ENCODE measurements around the gene WHRN. TPM values are rescaled to one million over a fixed set of nuclear protein-coding genes. Genes with fewer than 3 reads are reported as not detected.

The WHRN gene
- total and polyA plus RNA-seq, 2 donors (not counting 1 experiment from before 2014, with no cell fraction given) = 19.4 to 95.7 TPM

DNA sequence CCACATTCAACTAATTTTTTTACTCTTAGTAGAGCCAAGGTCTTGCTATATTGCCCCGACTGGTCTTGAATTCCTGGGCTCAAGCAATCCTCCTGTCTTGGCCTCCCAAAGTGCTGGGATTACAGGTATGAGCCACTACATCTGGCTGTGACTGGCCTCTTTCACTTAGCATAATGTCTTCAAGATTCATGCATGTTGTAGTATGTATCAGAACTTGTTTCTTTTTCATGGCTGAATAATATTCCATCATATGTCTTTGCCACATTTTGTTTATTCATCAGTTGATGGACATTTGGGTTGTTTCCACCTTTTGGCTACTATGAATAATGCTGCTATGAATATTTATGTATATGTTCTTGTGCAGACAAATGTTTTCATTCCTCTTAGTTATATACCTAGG lies 12.8 kb upstream of the WHRN start:
- no peak overlapping the region for H3K4me3 Mint-ChIP-seq
- H3K4me3 ChIP-seq (ENCODE audit: control extremely low read depth in 1 of 5, extremely low read depth in 1 of 5, insufficient read depth in 1 of 5, low read depth in 2 of 5, low read length in 4 of 5) = no peak overlapping the region
- no peak overlapping the region for H3K27ac ChIP-seq (ENCODE audit: low read length in 2 of 2)
- H3K4me1 Mint-ChIP-seq = peaks cover 20% of the 10 kb centered on the region
- peaks cover 0 to 9% (median 1%) of the 10 kb centered on the region in 4 experiments for H3K27me3 ChIP-seq (replicated peaks in 1 of 4; ENCODE audit: control extremely low read depth in 1 of 4, control insufficient read depth in 3 of 4, insufficient read depth in 4 of 4, low read length in 3 of 4)
- H3K27me3 Mint-ChIP-seq = peaks cover 16% of the 10 kb centered on the region
- H3K9me3 ChIP-seq (ENCODE audit: control extremely low read depth in 1 of 3, control insufficient read depth in 2 of 3, insufficient read depth in 1 of 3, low read length in 2 of 3) = no peaks in the 10 kb centered on the region
- no peak for TF ChIP-seq EZH2 (IDR thresholded peaks at IDR 0.05; ENCODE audit: borderline replicate concordance, insufficient read depth, low read depth, low read length, poor library complexity, severe bottlenecking)
- no peaks in the 10 kb centered on the region for H3K36me3 ChIP-seq (replicated peaks in 1 of 2; ENCODE audit: control extremely low read depth in 1 of 2, control insufficient read depth in 1 of 2, extremely low read depth in 1 of 2, insufficient read depth in 2 of 2, low read length in 1 of 2)
- no peak for DNase-seq
- peak overlapping the region; percentile 64 for H3K27ac Mint-ChIP-seq
- H3K4me2 ChIP-seq (replicated peaks; ENCODE audit: low read depth, low read length, poor library complexity, severe bottlenecking) = peak overlapping the region; percentile 31
- no peaks in the 10 kb centered on the region for H3K79me2 ChIP-seq (ENCODE audit: control insufficient read depth, insufficient read depth, low read length)
- peak overlapping the region; percentile 70 for H2AFZ ChIP-seq (ENCODE audit: insufficient read depth, low read depth, low read length, poor library complexity, severe bottlenecking)
- POLR2A ChIA-PET = no interaction called here
- H4K20me1 ChIP-seq (ENCODE audit: control insufficient read depth, insufficient read depth, low read length, poor library complexity, severe bottlenecking) = no peaks in the 10 kb centered on the region
- no peaks in the 10 kb centered on the region for H3K9me3 Mint-ChIP-seq (ENCODE audit: insufficient read depth)
- intact Hi-C loops (cut with micrococcal nuclease) = no loop called here
- CTCF ChIA-PET = interaction anchor here (0.9 to 1.8 kb wide), 4 partner anchors 8 to 85 kb away, joined by 3 to 7 read pairs (median 4); no protein-coding TSS in a partner anchor
- WGBS (ENCODE audit: insufficient coverage) = no CpG with 5 or more reads among the region's 1 CpG
- H3K9ac ChIP-seq (ENCODE audit: low read length) = no peak overlapping the region
- no peak for ATAC-seq (ENCODE audit: low read depth)
- peaks cover 16 to 17% of the 10 kb centered on the region in 2 donors for H3K4me1 ChIP-seq (ENCODE audit: control insufficient read depth in 2 of 2, insufficient read depth in 2 of 2, low read length in 2 of 2)

DNA sequence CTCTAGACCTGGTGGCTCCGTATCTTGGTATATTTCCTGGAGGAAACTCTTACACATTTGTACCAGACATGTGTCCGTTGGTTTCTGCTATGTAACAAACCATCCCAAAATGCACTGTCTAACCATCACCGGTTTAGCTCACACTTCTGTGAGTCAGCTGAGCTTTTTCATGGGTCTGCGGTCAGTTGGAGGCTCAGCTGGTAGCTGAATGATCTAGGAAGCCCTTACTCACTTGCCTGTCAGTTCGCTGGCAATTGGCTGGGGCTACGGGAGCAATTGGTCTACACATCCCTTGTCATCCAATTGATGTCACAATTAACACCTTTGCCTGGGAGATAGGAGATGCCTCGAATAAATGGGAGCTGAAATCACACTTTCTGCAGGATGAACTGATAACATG lies 11.6 kb upstream of the WHRN start:
- H3K79me2 ChIP-seq (ENCODE audit: control insufficient read depth, insufficient read depth, low read length) = no peaks in the 10 kb centered on the region
- H3K4me2 ChIP-seq (replicated peaks; ENCODE audit: low read depth, low read length, poor library complexity, severe bottlenecking) = no peak overlapping the region
- H3K9me3 ChIP-seq (ENCODE audit: control extremely low read depth in 1 of 3, control insufficient read depth in 2 of 3, insufficient read depth in 1 of 3, low read length in 2 of 3) = no peaks in the 10 kb centered on the region
- peaks cover 18% of the 10 kb centered on the region in 2 donors for H3K4me1 ChIP-seq (ENCODE audit: control insufficient read depth in 2 of 2, insufficient read depth in 2 of 2, low read length in 2 of 2)
- Mint-ChIP-seq H3K27me3 (peaks cover 14% of the 10 kb centered on the region), H3K4me3 (no peak overlapping the region), H3K4me1 (peaks cover 22% of the 10 kb centered on the region), H3K27ac (no peak overlapping the region), H3K9me3 (ENCODE audit: insufficient read depth) (no peaks in the 10 kb centered on the region)
- intact Hi-C loops (cut with micrococcal nuclease) = no loop called here
- H3K9ac ChIP-seq (ENCODE audit: low read length) = no peak overlapping the region
- no peaks in the 10 kb centered on the region for H4K20me1 ChIP-seq (ENCODE audit: control insufficient read depth, insufficient read depth, low read length, poor library complexity, severe bottlenecking)
- no peak overlapping the region for H2AFZ ChIP-seq (ENCODE audit: insufficient read depth, low read depth, low read length, poor library complexity, severe bottlenecking)
- POLR2A ChIA-PET = no interaction called here
- H3K27ac ChIP-seq (ENCODE audit: low read length in 2 of 2) = no peak overlapping the region
- H3K36me3 ChIP-seq (replicated peaks in 1 of 2; ENCODE audit: control extremely low read depth in 1 of 2, control insufficient read depth in 1 of 2, extremely low read depth in 1 of 2, insufficient read depth in 2 of 2, low read length in 1 of 2) = no peaks in the 10 kb centered on the region
- no peak overlapping the region for H3K4me3 ChIP-seq (ENCODE audit: control extremely low read depth in 1 of 5, extremely low read depth in 1 of 5, insufficient read depth in 1 of 5, low read depth in 2 of 5, low read length in 4 of 5)
- TF ChIP-seq, protein P1, sequence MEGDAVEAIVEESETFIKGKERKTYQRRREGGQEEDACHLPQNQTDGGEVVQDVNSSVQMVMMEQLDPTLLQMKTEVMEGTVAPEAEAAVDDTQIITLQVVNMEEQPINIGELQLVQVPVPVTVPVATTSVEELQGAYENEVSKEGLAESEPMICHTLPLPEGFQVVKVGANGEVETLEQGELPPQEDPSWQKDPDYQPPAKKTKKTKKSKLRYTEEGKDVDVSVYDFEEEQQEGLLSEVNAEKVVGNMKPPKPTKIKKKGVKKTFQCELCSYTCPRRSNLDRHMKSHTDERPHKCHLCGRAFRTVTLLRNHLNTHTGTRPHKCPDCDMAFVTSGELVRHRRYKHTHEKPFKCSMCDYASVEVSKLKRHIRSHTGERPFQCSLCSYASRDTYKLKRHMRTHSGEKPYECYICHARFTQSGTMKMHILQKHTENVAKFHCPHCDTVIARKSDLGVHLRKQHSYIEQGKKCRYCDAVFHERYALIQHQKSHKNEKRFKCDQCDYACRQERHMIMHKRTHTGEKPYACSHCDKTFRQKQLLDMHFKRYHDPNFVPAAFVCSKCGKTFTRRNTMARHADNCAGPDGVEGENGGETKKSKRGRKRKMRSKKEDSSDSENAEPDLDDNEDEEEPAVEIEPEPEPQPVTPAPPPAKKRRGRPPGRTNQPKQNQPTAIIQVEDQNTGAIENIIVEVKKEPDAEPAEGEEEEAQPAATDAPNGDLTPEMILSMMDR (IDR thresholded peaks at IDR 0.05) = no peak
- TF ChIP-seq EZH2 (IDR thresholded peaks at IDR 0.05; ENCODE audit: borderline replicate concordance, insufficient read depth, low read depth, low read length, poor library complexity, severe bottlenecking) = no peak
- peaks cover 0 to 4% (median 1%) of the 10 kb centered on the region in 4 experiments for H3K27me3 ChIP-seq (replicated peaks in 1 of 4; ENCODE audit: control extremely low read depth in 1 of 4, control insufficient read depth in 3 of 4, insufficient read depth in 4 of 4, low read length in 3 of 4)
- no peak for ATAC-seq (ENCODE audit: low read depth)
- WGBS (ENCODE audit: insufficient coverage) = 89% methylated on average over 4 of the region's 7 CpGs
- no peak for DNase-seq
- CTCF ChIA-PET = no interaction called here
